ENCODE measurements around the gene PHACTR1. TPM values are rescaled to one million over a fixed set of nuclear protein-coding genes. Genes with fewer than 3 reads are reported as not detected.
A peak's percentile ranks its signal among the peaks of the same experiment; 100 is the strongest.

Gene PHACTR1
- total RNA-seq, 1 donor = 0.43 TPM

- H3K4me3 ChIP-seq (ENCODE audit: low read depth, low read length) = no peak overlapping the region
- DNase-seq (ENCODE audit: low read depth) = peak; percentile 11
- no peak for TF ChIP-seq CTCF (IDR thresholded peaks at IDR 0.05; ENCODE audit: insufficient read depth, low read depth, low read length)
These were observed 500.8 kb downstream of the PHACTR1 start for GRCh38 chr6:13217206-13217905.

GRCh38 chr6:13220266-13220665, 503.7 kb downstream of the PHACTR1 start:
- no peak for DNase-seq (ENCODE audit: low read depth)
- no peak for TF ChIP-seq CTCF (IDR thresholded peaks at IDR 0.05; ENCODE audit: insufficient read depth, low read depth, low read length)
- H3K4me3 ChIP-seq (ENCODE audit: low read depth, low read length) = no peak overlapping the region

GRCh38 chr6:13222048-13222447, 505.5 kb downstream of the PHACTR1 start:
- TF ChIP-seq CTCF (IDR thresholded peaks at IDR 0.05; ENCODE audit: insufficient read depth, low read depth, low read length) = no peak
- DNase-seq (ENCODE audit: low read depth) = no peak

GRCh38 chr6:13226071-13226470, 509.5 kb downstream of the PHACTR1 start:
- DNase-seq (ENCODE audit: low read depth) = no peak
- no peak overlapping the region for H3K4me3 ChIP-seq (ENCODE audit: low read depth, low read length)
- no peak for TF ChIP-seq CTCF (IDR thresholded peaks at IDR 0.05; ENCODE audit: insufficient read depth, low read depth, low read length)

More at GRCh38 chr6:13222048-13222447, 505.5 kb downstream of the PHACTR1 start:
- H3K4me3 ChIP-seq (ENCODE audit: low read depth, low read length) = no peak overlapping the region

- no peak overlapping the region for H3K4me3 ChIP-seq (ENCODE audit: low read depth, low read length)
- no peak for TF ChIP-seq CTCF (IDR thresholded peaks at IDR 0.05; ENCODE audit: insufficient read depth, low read depth, low read length)
- DNase-seq (ENCODE audit: low read depth) = no peak
These were observed 512.0 kb downstream of the PHACTR1 start for GRCh38 chr6:13228264-13229204.

- peak; percentile 5 for DNase-seq (ENCODE audit: low read depth)
- TF ChIP-seq CTCF (IDR thresholded peaks at IDR 0.05; ENCODE audit: insufficient read depth, low read depth, low read length) = peak; percentile 16
- H3K4me3 ChIP-seq (ENCODE audit: low read depth, low read length) = no peak overlapping the region
These were observed 512.9 kb downstream of the PHACTR1 start for GRCh38 chr6:13229205-13230085.
